Activated B cell treated with CpG ODN at 0.5 μM for 24 hours (primary cell): ENCODE data around the gene SH3D19. TPM values are rescaled to one million over a fixed set of nuclear protein-coding genes. Genes with fewer than 3 reads are reported as not detected.

Experiments
- total RNA-seq: library from RNA; stranded (reverse); gene quantifications from 2 replicates; pipeline ENCODE4 v1.2.3, GENCODE V29; 2022

Gene SH3D19
- total RNA-seq, 1 donor from 2014 or later: not detected

Other genes starting within 250 kb of the SH3D19 start
- 3,089 and 3,656 TPM in 2 replicates for gene RPS3A, start 226.0 kb downstream of the SH3D19 start, total RNA-seq
- gene PRSS48, start 48.4 kb downstream of the SH3D19 start, total RNA-seq: not detected in 2 replicates
- gene FHIP1A, start 83.6 kb upstream of the SH3D19 start, total RNA-seq: 0.04 and 0.07 TPM in 2 replicates